HG03558 (cell line): ENCODE measurements around the gene FAM131C.

ENCODE experiments used
- ATAC-seq: cut with Tn5 transposase; IDR thresholded peaks from one replicate; pipeline ENCODE4 v1.9.1; 2021; ENCODE audit warnings: moderate number of reproducible peaks; ENCODE audit not compliant: unreplicated experiment; ENCODE audit errors: extremely low read depth

FAM131C gene

DNA sequence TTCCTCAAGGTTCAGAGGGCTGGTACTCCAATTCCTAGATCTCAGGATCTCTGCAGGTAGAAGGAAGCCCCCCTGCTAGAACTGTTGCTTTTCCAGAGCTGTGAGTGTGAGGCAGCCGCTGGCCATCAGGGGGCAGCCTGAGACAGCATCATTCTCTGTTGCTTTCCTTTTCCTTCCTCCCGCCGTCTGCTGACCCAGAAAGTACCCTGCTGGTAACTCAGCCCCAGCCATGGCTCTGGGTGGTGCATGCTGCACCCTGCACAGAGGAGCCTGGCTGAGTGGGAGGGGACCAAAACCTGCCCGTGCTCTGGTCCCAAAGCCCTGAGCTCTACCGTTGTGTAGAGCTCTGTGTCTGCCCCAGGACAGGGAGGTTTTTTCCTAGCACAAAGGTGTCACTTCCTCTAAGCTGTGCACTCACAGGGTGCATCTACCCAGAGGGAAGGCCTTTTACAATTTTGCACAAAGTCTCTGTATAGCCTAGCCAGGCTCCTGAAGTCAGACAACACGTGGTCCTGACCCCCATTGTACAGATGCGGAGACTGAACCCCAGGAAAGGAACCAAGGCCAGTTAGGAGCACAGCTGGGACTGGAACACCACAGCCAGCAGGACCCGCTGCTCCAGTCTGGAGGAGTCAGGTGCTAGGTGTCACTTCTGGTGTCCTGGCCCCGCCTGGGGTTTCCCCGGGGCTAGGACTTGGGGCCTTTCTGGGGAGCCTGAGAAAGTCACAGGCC, 5.6 kb upstream of the FAM131C start:
- ATAC-seq = no peak

DNA sequence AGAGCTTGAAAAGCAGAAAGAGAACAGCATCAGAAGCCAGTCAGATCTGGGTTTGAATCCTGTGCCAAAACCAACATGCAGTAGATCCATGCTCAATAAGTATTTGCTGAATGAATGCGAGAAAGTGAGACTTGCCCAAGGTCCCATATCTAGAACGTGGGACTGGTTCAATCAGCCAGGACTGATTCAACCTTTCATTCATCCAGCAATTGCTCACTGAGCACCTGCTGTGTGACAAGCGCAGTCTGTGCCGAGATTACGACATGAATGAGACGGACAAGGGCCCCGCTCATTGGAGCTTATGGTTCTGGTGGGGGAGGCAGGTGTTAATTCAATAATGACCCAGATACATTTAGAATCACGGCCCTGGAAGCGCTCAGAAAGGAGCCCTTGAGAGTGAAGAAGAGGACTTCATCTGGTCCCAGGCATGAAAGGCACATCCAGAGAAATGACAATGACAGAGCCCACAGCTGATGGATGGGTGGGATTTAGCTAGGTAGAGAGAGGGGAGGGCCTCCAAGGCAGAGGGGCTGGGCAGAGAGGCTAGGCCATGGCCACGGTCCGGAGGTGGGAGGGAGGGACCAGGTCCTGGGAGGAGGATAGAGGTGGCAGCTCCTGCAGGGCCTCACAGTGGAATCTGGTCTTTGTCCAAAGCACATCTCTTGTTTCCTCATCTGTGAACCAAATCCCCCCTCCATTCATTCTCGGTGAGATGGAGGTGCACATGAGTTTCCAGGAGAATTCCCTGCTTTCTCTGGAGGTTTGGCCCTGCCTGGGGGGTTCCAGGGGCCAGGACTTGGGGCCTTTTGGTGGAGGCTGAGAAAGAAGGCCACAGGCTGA, 4.2 kb upstream of the FAM131C start:
- ATAC-seq = no peak

DNA sequence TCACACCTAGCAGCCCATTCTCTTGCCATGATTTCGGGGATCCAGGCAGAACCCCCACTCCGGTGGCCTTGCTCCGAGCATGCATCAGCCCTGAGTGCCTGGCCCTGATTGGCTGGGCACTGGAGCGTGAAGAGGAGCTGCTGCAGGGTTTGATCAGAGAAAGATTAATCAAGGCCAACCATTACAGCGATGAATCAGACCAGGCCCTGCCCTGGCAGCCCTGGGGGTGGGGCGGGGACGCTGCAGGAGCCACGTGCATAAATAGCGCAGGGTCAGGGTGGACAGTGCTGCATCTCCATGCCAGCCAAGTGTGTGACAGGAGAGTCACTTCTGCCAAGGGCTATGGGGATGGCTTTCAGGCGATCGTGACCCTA, 3.4 kb upstream of the FAM131C start:
- ATAC-seq = no peak

DNA sequence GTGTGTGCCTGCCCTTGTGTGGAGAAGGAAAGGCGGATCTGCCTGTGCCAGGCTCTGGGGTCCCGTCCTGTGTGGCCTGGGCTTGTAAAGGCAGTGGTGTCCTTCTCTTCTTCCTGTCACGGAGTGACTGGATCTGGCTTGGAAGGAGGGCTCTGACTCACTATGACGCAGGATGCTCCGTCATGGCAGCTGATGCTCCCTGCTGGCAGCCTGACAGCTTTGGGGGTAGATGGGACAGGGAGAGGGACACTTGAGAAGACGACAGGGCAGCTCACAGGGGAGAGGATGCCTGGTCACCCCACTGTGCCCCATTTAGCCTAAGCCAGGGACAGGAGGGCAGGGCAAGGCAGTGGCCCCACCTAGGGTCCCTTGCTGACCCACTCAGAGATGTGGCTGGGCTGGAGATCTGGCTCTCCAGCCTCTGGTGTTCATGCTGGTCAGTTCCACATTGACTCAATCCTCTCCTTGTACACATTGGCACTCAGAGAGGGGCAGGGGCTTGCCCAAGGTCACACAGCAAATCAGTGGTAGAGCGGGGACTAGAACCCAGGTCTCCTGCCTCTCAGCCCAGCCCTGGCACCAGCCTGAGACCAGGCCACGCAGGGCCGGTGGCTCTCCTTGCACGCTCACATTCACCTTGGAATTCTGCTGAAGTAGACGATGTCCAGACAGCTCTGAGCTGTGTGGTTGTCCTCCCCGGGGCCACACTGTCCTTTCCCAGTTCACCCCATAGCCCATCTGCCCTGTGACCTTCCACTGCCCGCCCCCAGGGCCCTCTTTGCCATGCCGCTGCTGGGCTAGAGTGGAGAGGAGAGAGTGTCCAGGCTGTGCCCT, 2.8 kb upstream of the FAM131C start:
- no peak for ATAC-seq

DNA sequence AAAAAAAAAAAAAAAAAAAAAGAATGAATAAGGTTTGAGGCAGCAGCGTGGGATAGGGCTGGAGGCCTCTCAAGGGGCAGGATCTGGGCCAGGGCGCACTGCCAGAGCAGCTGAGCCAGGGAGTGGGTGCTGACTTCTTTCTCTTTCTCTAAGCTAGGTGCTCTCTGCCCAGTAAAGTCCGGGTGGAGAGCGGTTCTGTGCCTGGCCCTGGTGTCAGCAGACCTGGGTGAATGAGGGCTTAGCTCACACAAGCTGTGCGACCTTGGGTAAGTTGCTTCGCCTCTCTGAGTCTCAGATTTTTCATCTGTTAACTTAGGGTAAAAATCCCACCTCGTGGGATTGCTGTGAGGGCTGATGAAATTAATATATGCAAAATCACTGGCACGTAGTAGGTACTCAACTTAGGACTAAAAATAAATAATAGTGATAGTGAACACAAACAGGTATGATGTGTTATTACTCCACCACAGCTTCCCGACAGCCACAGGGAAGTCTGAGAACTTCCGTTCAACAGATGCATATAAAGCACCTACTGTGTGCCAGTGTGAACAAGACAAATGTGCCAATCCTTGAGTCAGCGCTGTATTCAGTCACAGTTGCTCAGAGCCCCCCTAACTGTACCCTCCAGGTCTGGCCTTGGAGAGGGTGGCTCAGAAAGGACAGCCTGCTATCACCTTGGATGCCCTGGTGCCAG, 2.0 kb upstream of the FAM131C start:
- no peak for ATAC-seq

DNA sequence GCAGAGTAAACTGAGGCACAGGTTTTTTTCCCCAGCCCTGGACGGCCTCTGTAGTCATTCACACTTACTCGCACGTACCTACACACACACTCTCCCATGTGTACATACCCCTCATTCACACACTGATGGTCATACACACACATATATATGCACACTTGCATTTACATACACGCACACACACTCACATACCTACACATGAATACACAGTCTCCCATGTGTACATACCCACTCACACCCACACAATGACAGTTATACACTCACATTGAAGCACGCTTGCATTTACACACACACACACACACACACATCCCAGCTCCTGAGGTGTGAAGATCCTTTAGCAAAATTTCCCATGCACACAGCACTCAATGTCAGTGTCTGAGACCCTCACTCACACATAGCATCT, 766 bp upstream of the FAM131C start:
- ATAC-seq = no peak

DNA sequence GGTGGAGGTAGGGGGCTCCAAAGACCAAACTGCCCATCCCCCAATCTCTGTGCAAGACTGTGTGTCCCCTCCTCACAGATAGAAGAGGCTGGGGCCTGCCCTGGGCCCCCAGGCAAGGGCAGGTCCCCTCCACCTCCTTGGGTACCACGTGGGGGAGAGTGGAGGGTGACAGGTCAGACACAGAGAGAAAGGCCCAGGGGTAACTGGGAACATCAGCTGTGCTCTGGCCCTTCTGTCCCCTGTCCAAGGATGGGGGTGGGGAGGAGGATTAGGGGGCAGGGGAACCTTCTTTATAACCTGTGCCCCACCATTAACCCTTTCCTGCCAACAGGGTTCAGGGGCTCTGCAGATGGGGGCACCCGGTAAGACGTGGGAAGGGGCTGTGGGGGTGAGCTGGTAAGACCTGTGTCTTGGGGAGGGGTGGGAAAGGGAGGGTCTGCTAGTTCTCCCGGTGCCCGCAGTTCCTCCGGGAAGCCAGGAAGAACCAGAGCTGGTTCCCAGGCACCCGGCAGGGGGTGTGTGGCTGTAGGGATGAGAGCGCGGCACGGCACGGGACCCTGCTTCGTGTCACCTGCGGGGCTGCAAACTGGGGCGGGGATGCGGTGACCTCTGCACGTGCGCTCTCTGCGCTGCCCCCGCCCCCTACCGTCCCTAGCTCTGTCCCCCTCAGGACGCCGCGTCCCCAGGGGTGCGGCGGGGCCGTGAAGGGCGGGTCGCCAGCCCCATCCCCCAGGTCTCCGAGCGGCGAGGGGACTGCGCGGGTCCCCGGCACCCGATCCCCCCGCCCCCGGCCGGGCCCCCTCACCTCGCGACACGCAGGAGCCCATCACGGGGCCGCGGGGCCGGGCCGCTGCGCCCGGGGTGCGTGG, 601 bp downstream of the FAM131C start:
- ATAC-seq = no peak

DNA sequence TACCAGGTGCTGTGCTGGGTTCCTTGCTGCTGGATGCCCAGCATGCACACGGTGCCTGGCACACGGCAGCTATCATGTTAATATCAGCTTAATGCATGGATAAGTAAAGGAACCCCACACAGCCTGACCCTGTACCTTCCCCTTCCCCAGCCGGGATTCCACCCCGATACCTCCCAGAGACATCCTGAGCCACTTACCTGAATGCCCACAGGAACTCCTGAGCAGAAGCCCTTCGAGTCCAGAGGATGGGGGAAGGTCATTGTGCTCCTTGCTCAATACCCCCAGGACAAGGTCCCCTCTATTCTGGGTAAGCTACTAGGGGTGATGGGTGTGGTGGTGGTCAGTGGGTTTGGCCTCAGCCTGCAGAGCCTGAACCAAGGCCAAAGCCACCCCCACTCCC, 1.4 kb downstream of the FAM131C start:
- no peak for ATAC-seq

DNA sequence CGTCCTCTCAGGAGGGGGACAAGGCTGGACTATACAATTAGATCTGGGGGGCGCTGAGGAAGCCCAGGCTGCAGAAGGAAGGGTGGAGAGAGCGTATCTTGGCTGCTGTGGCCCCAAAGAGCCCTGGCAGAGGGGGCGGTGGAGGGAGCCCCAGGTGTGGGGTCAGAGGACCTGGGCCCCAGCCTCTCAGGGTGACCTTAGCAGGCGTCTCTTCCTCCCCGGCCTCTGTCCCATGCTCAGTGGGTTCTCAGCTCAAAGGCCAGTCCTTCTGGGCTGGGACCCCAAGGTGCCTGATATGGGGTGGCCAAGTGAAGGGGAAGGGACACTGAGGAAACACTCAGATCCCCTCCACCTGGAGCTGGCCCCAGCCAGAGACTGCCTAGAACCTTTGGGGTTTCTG, 1.8 kb downstream of the FAM131C start:
- no peak for ATAC-seq

DNA sequence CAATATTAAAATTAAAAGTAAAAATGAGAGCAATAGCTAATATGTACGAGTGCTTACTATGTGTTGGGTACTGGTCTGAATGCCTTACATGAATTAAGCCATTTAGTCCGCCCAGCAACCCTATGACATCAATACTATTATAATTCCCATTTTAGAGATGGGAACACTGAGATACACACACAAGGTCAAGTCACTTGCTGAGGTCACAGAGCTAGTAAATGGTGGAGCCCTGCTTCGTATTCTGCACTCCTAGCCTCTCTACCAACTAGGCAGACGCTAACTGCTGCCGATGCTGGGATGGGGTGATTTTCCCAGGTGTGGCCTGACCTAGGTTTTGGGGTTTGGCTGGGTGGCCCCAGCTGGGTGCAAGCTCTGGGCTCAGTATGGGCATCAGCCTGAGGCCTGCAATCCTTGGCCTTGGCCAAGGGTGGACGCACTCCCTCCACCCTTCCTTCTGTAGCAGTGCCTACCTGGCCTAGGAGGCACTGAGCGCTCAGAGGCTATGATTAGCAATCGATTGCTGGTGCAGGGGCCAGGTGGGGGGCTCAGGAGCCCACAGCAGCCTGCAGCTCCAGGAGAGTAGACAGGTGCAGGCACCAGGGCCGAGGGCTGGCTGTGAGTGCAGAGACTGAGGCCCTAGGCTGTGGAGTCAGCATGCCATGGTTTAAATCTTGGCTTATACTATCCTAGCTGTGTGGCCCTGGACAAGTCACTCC, 2.7 kb downstream of the FAM131C start:
- ATAC-seq = no peak

DNA sequence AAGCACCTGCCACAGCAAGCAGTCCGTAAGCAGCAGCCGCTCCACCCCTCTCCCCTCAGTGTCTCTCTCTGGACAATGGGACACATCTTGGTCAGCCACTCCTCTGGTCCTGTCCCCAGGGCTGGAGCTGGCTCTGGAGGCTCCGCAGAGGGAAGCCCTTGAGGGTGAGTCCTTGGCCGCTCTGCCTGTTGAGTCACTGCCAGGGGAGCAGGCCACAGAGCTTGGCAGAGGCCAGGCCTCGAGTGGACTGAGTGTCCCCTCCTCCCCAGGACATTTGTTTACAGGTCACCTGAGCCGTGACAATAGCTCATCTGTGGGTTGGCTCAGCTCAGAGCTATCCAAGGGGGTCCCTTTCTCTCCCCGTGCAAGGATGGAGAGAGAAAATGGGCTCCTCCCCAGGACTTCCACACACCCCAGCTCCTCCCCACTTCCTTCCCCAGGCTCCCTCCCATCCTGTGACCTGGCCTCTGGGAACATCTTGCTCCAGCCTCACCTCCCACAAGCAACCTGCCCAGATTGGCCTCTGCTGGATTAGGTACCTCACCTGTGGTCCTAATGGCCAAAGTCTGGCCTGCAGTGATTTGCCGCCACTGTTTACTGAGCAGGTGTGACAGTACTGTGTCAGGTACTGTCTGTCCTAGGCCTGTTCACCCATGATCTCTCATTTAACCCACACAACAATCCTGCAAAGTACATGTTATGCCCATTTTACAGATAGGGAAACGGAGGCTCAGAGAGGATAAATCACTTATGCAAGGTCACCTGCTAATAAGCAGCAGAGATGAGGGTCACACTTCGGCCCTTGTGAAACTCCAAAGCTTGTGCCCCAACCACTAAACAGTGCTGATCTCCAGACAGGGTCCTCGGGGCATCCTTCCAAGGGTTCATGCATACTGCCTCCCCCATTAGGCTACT, 4.8 kb downstream of the FAM131C start:
- ATAC-seq = no peak

DNA sequence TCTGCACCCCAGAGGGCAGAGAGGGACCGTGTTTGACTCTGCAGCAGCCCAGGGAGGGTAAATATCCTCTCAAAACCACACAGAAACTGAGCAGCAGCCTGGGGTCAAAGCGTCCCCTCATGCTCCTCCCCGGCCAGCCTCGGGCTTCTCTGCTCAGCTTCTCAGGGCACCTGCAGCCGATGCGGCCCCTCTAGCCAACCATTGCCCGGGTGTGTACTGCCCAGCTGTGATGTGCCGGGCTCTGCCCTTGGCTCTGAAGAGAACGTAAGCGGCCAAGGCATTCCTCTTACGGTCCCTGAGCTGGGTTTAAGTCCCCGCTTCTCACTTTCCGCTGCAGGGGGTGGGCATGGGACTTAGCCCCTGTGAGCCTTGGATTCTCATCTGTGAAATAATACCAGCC, 5.5 kb downstream of the FAM131C start:
- ATAC-seq = no peak

DNA sequence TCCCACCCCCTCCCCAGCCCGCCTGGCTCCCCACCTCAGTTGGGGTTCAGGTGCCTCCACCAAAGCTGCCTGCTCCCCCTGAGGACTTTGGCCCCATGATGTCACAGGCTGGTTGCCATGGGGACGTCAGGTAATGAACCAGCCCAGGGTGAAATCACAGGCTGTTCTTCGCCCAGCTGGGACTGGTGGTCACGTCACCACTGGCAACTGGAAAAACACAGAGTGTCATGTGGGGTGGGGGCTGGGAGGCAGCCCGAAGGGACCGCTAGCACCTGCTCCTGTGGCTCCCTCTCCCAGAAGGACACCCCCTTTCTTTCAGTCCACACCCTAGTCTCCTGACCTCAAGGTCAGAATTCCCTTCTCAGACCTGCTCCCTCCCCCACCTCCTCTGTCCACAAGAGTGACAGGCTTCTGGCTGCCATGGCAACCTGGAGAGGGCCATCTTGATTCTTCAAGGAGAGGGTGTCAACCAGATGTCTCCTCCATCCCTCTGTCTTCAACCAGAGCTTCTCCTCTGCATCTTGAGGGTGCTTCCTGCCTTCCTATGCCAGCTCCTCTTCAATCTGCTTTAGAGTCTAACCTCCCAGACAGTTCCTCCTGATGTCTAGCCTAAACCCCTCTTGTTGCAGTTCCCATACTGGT, 6.2 kb downstream of the FAM131C start:
- ATAC-seq = no peak

DNA sequence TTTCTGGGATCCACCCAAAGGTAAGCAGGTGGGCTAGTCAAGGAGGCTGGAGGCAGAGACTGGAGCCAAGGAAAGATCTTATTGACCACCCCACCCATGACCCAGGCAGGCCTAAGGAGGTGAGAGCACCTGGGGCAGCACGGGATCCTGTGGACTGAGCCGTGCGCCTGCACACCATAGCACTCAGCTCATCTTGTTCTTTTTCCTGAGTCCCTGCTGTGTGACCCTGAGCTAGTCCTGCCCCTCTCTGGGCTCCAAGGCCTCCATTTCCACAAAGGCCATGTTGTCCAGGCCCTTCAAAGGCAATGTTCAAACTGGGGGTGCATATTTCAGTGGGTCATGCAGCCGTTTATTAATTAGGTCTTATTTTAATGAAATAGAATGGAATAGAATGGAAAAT, 7.2 kb downstream of the FAM131C start:
- ATAC-seq = no peak

DNA sequence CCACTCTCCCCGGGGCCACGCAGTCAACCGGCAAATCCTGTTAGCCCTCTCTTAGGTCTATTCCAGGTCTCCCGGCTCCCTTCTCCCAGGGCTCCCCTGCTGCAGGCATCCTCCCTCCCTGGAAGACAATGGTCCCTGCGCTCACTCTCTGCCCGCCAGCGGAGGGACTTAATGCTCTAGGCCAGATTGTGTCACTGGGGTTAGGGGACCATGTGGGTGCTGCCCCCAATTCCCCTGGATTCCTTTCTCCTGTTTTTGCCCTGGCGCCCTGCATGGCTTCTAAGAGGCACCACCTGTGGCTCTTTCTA, 8.2 kb downstream of the FAM131C start:
- no peak for ATAC-seq

DNA sequence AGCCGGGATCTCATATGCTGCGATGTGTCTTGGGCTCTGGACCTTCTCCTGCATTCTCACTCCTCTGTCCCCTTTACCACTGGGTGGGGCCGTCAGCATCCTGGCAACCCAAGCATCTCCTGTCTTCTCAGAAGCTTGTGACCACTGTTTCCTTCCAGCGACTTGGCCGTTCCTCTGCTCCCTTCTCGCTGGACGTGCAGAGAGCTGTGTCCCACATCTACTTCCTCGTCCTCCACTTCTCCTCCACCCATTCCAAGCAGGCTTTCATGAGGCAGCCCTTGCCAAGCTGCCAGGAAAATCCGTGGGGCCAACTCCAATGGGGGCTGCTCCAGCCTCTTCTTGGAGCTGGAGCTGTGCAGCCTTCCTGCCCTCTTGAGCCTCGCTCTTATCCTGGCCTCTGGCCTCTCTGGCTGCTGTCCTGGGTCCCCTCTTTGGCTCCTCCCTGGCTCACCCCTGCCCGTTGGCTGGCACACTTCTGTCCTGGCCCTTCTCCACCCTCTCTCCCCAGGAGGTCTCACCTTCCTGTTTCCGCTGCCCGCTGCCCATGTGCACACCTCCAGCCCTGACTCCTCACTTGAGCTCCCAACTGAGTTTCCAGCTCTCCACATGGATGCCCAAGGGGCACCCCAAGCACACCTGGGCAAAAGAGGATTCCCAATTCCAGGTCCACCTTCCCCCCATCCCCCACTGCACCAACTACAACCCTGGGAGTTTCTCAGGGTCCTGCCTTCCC, 8.7 kb downstream of the FAM131C start:
- ATAC-seq = no peak

DNA sequence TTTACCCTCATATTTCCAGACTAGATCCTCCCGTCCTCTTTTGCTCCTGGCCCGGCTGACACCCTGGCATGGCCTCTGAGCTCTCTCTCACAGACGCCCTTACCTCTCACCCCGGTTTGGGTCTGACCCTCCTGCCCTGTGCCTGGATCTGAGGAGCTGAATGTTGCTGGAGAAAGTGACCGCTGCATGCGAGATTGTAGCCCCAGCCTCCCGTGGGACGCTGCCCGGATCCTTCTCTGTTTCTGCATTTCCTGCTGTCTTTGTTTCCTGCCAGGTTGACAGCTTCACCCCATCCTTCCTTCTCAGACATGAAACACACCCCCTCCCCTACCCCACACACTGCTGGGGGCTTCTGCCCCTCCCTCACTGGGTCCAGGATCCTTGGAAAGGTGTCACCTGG, 9.5 kb downstream of the FAM131C start:
- no peak for ATAC-seq
